GM19099 (cell line): ENCODE results near the gene COX6A1.

Experiments
- POLR2A ChIP-seq: IDR thresholded peaks from 3 replicates; pipeline ENCODE4 v1.6.1; 2011; ENCODE audit warnings: low read depth; ENCODE audit not compliant: insufficient read length; ENCODE audit errors: extremely low read depth

Gene COX6A1

GRCh38 chr12:120413901-120414695 is 23.8 kb upstream of the COX6A1 start:
- no peak for TF ChIP-seq POLR2A

DNA sequence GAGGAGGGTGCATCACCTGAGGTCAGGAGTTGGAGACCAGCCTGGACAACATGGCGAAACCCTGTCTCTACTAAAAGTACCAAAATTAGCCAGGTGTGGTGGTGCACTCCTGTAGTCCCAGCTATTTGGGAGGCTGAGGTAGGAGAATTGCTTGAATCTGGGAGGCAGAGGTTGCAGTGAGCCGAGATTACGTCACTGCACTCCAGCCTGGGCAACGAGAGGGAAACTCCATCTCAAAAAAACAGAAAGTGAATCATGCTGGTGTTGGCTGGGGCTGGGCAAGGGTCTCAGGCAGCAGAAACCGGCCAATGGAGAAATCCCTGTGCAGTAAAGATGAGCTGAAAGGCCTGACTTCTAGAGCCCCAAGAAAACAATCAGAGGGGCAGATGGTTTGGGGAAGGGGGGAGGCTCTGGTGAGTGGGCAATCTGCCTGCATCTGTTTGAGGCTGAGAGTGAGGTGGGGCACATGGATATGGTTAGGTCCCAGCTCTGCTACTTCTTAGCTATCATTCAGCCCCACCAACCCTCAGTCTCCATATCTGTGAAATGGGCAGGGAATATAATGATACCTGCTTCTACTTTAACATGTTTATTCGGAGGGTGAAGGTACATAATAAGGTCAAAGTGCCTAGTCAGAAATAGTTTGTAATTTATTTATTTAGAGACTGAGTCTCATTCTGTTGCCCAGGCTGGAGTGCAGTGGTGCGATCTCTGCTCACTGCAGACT is 21.3 kb upstream of the COX6A1 start:
- no peak for TF ChIP-seq POLR2A

DNA sequence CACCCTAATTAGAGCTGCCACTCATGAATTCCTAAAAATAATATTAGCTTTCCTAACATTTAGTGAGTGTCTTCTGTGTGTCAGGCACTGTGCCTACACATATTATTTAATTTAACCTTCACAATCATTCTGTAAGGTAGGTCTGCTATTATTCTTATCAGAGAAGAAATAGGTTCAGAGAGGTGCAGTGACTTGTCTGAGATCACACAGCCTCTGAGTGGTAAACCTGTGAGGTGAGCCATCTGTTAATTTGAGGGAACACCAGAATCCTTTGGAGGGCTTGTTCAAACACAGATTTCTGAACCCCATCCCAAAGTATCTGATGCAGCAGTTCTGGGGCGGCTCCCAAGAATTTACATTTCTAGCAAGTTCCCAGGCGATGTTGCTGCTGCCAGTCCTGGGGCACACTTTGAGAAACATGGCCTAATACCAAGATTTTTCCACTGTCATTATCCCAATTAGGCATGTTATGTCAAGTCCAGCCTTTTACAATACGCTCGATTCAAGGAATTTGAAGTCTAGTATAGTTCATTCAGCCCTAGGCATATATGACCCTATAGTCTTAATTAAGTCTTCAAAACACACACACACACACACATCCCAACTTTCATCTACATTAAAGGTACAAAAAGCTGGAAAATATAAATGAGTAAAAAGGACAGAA is 19.9 kb upstream of the COX6A1 start:
- TF ChIP-seq POLR2A: no peak

- no peak for TF ChIP-seq POLR2A
Observed at GRCh38 chr12:120421701-120422100, 16.2 kb upstream of the COX6A1 start.

- no peak for TF ChIP-seq POLR2A
Observed at GRCh38 chr12:120422892-120423456, 14.9 kb upstream of the COX6A1 start.

GRCh38 chr12:120425797-120426196 is 12.1 kb upstream of the COX6A1 start:
- no peak for TF ChIP-seq POLR2A

DNA sequence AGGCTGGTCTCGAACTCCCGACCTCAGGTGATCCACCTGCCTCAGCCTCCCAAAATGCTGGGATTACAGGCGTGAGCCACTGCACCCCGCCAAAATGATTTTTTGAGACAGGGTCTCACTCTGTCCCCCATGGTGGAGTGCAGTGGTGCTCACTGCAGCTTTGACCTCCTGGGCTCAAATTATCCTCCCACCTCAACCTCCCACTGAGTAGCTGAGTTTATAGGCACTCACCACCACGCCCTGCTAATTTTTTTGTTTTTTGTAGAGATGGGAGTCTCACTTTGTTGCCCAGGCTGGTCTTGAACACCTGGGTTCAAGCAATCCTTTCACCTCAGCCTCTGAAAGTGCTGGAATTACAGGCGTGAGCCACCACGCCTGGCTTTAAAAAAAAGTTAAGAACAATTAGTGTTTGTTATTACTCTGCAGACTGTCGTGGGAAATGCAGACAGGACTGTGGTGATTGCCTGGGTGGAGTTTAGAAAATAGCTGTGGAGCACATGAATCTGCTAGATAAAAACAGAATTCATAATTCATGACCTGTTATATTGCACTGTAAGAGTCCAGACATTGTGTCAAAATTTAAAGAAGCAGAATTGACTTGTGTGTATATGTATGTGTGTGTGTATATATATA is 9.2 kb upstream of the COX6A1 start:
- TF ChIP-seq POLR2A: no peak

GRCh38 chr12:120429368-120429767 is 8.5 kb upstream of the COX6A1 start:
- no peak for TF ChIP-seq POLR2A

DNA sequence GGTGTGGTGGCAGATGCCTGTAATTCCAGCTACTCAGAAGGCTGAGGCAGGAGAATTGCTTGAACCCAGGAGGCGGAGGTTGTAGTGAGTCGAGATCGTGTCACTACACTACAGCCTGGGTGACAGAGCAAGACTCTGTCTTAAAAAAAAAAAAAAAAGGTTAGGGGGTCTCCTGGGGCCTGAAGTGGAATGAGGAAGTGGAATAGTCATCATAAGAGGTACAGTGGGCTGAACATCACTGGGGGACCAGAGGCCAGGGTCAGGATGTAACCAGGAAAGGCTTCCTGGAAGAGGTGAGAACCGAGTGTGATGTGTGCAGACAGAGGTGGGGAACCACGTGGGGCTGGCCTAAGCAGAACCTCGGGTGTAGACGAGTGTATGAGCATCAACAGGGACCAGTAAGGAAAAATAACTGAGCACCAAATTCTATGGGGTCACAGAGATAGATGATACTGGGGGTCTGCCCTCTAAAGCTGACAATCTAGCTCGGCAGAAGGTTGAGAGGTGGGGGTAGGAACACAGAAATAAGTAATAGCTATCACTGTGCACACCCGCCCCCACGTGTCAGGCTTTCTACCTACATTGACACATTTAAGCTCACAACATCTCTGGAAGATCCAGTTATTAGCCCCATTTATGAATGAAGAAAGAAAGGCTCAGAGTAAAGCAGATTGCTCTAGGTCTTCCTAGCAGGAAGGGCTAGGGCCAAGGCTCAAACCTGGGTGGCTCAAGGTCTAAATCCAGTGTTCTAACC is 5.0 kb upstream of the COX6A1 start:
- TF ChIP-seq POLR2A: no peak

DNA sequence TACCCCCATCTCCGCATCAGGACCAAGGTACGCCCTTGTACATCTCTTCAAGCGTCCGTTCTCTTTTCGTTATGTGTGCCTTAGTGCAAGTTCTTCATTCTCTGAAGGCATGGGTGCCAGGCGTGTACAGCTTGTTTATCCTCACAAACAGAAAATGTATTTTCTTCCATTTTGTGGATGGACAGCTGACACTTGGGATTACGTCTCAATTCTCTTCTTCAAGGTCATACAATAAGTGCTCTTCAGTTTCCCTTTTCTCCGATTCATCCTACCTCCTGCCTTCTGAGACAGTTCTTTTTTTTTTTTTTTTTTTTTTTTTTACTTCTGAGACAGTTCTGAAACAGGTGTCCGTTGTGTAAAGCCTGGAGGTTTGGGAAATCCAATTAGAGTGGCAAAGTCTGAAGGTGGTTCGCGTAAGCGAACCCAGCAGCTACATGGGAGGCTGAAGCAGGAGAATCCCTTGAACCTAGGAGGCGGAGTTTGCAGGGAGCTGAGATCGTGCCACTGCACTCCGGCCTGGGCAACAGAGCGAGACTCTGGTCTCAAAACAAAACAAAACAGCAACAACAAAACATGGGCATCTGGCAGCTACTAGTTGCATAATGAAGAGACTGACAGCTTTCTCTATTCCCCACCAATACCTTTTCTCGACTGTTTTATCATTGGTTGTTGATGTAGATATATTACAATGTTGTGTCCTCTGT is 734 bp downstream of the COX6A1 start:
- TF ChIP-seq POLR2A: no peak

- TF ChIP-seq POLR2A: no peak
Observed at GRCh38 chr12:120439646-120440247, 1.8 kb downstream of the COX6A1 start.

DNA sequence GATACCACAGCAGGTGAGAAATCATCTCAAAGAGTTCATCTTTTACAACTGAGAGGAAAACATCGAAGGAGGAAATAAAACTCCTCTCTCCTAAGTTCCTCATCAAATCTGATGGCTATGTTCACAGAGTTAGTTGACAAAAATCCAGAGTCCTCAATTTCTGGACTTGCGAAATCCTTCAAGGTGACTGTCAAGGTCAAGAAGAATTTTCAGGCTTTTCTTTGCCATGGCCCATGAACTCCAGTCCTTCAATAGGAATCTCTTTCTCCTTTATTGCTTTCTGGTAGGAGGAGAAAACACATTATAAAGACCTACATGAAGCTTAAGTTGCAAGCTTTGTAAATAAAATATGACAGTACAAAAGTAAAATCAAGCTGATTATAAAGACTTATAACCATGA is 6.8 kb downstream of the COX6A1 start:
- no peak for TF ChIP-seq POLR2A
